22Rv1 (cell line): ENCODE data around the gene EPB41.

Experiments used
- H3K27ac ChIP-seq: fragments of 450-650 bp; 2 replicates; pipeline ENCODE4 v1.5.1; 2017
- ZFX ChIP-seq: fragments of 450-650 bp; IDR thresholded peaks from 2 replicates; pipeline ENCODE4 v1.6.1; 2017; ENCODE audit warnings: antibody characterized with exemption, borderline replicate concordance
- TF ChIP-seq, protein P1 (sequence below): fragments of 450-650 bp; IDR thresholded peaks from 2 replicates; pipeline ENCODE4 v1.5.1; 2017; ENCODE audit warnings: mild to moderate bottlenecking

Gene EPB41

DNA sequence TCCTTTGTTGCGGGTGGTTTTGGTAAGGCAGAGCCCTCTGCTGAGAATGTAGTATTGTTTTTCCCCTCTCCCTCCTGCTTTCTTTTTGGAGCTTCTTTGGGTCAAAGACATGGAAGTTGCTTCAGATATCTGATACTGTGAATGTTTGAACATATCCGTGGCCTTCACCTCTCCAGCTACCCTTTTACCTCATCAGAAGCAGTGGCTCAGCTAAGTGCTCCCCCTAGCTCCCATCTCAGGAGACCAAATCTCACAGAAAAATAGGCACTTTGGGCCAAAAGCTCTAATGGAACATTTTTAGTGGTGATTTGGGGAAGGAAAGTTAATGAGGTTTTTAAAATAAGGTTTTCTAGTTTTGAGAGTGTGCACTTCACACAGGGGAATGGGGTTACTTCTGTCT, 203.0 kb downstream of the EPB41 start:
- H3K27ac ChIP-seq, result no peak overlapping the region

GRCh38 chr1:29119121-29119929, 205.0 kb downstream of the EPB41 start:
- H3K27ac ChIP-seq, result no peak overlapping the region
- TF ChIP-seq, protein P1, sequence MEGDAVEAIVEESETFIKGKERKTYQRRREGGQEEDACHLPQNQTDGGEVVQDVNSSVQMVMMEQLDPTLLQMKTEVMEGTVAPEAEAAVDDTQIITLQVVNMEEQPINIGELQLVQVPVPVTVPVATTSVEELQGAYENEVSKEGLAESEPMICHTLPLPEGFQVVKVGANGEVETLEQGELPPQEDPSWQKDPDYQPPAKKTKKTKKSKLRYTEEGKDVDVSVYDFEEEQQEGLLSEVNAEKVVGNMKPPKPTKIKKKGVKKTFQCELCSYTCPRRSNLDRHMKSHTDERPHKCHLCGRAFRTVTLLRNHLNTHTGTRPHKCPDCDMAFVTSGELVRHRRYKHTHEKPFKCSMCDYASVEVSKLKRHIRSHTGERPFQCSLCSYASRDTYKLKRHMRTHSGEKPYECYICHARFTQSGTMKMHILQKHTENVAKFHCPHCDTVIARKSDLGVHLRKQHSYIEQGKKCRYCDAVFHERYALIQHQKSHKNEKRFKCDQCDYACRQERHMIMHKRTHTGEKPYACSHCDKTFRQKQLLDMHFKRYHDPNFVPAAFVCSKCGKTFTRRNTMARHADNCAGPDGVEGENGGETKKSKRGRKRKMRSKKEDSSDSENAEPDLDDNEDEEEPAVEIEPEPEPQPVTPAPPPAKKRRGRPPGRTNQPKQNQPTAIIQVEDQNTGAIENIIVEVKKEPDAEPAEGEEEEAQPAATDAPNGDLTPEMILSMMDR, result no peak
- no peak for TF ChIP-seq ZFX

More for the DNA sequence above, 203.0 kb downstream of the EPB41 start:
- TF ChIP-seq, protein P1, result no peak
- TF ChIP-seq ZFX, result no peak

GRCh38 chr1:29120367-29120766, 206.0 kb downstream of the EPB41 start:
- H3K27ac ChIP-seq, result no peak overlapping the region
- TF ChIP-seq, protein P1, result no peak
- no peak for TF ChIP-seq ZFX

- H3K27ac ChIP-seq, result no peak overlapping the region
- TF ChIP-seq, protein P1, result peak; percentile 81
- no peak for TF ChIP-seq ZFX
These were observed 206.6 kb downstream of the EPB41 start for GRCh38 chr1:29120947-29121485.

DNA sequence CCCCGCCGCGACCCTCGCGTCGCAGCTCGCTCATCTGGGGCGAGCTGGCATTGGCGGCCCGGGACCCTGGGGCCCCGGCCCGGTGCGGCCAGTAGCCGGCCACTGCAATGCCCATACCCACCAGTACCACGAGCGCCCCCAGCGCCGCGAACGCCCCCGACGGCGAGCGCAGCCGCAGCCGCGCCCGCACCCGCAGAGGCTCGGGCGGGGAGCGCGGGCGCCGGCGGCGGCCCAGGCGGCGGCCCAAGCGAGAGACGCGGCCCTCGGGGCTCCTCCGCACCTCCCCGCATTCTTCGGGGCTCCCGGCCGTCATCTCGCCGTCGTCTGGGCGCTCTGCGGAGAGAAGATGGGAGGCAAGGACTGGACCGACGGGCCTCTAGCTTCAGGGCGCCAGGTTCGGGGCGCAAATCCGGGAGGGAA, 207.2 kb downstream of the EPB41 start:
- TF ChIP-seq, protein P1, result peak; percentile 63
- no peak for TF ChIP-seq ZFX
- no peak overlapping the region for H3K27ac ChIP-seq

DNA sequence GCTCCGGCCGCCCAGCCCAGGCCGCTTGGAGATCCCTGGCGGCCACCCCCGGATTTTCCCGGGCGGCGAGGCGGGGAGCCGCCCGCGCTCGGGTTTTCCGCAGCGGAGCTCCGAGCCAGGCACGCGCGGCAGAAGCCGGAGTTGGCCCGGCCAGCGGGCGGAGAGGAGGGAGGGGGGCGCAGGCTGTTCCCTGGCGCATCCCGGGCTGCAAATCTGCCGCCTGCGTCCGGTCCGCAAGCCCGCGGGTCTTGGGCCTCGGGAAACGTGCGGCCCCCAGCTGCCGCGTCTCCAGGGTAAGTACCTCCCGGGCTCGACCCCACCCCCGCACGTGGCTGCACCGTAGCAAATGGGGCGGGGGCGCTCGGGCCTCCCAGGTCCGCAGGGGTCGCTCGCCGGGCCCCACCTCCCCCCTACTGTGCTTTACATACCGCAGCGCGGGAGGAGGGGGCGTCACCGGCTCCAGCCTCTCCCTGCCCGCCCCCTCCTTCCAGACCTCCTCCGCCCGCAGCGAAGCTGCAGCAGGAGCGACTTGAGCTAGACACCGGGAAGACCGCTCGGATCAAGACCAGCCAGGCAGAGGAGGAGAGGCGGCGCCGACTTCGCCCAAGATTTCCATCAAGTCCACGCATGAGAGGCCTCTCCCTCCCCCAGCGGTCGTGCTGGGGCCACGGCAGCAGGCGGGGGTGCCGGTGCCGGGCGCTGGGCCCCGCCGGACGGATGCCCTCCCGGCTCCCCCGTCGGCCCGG, 207.7 kb downstream of the EPB41 start:
- TF ChIP-seq, protein P1, result no peak
- no peak for TF ChIP-seq ZFX

GRCh38 chr1:29122682-29123052, 208.3 kb downstream of the EPB41 start:
- no peak overlapping the region for H3K27ac ChIP-seq
- TF ChIP-seq ZFX, result no peak
- TF ChIP-seq, protein P1, result no peak

More for the DNA sequence above, 207.7 kb downstream of the EPB41 start:
- H3K27ac ChIP-seq, result no peak overlapping the region
